IMR-90 (cell line): Measurements from ENCODE around the gene PLA2G4F. TPM values are rescaled to one million over a fixed set of nuclear protein-coding genes. Genes with fewer than 3 reads are reported as not detected.

Experiments used
- ATAC-seq: fragments of 200-7000 bp; cut with Tn5 transposase; 2 replicates; pipeline ENCODE4 v1.9.1; 2020; ENCODE audit warnings: low read depth, mild to moderate bottlenecking, moderate library complexity
- BruUV-seq: library from RNA; stranded (reverse); fragments of 400-500 nt; replicated peaks from 2 replicates; lab custom pipeline; 2021; lab: Mats Ljungman, UMichigan
- CTCF ChIA-PET: fragments of 300-600 bp; formaldehyde crosslinking; extraction: SDS; loops from one replicate; lab custom pipeline; 2021; ENCODE audit warnings: antibody characterized with exemption; lab: Yijun Ruan, JAX
- POLR2A ChIA-PET: fragments of 300-600 bp; sonication (Branson Sonifier 250); formaldehyde crosslinking; loops from one replicate; lab custom pipeline; 2022; ENCODE audit warnings: antibody characterized with exemption; ENCODE audit not compliant: unreplicated experiment; lab: Charles Lee
- DNase-seq: peaks from one replicate; pipeline ENCODE4 v3.0.0; 2013
- H2AFZ ChIP-seq: replicated peaks from 2 replicates; pipeline ENCODE3; 2013; ENCODE audit warnings: low read length, mild to moderate bottlenecking; ENCODE audit not compliant: poor library complexity
- H2AK5ac ChIP-seq: 2 replicates; pipeline ENCODE4 v1.6.1; 2013; ENCODE audit warnings: low read depth, low read length, inconsistent platforms
- H2AK9ac ChIP-seq: replicated peaks from 2 replicates; pipeline ENCODE3; 2013; ENCODE audit warnings: mild to moderate bottlenecking, low read depth, low read length, moderate library complexity; ENCODE audit not compliant: poor library complexity
- H2BK120ac ChIP-seq: 2 replicates; pipeline ENCODE4 v1.6.1; 2013; ENCODE audit warnings: low read depth, low read length, inconsistent platforms
- H2BK15ac ChIP-seq: 3 replicates; pipeline ENCODE4 v1.6.1; 2013; ENCODE audit warnings: low read depth, low read length, inconsistent platforms
- H2BK20ac ChIP-seq: 2 replicates; pipeline ENCODE4 v1.6.1; 2013; ENCODE audit warnings: low read depth, mild to moderate bottlenecking, inconsistent platforms, low read length, moderate library complexity
- H2BK5ac ChIP-seq: 2 replicates; pipeline ENCODE4 v1.6.1; 2013; ENCODE audit warnings: mild to moderate bottlenecking, low read depth, low read length, inconsistent platforms; ENCODE audit not compliant: poor library complexity, severe bottlenecking
- H3K14ac ChIP-seq: replicated peaks from 2 replicates; pipeline ENCODE4 v1.6.1; 2013; ENCODE audit warnings: low read depth, low read length, inconsistent platforms
- H3K18ac ChIP-seq: 2 replicates; pipeline ENCODE4 v1.6.1; 2013; ENCODE audit warnings: low read depth, low read length, control low read depth
- H3K23ac ChIP-seq: 2 replicates; pipeline ENCODE4 v1.6.1; 2013; ENCODE audit warnings: low read depth, low read length, inconsistent platforms
- H3K27ac ChIP-seq: 2 replicates; pipeline ENCODE4 v1.5.1; 2013; ENCODE audit warnings: mild to moderate bottlenecking, control low read depth, low read length; ENCODE audit not compliant: insufficient read depth
- H3K27me3 ChIP-seq: 2 replicates; pipeline ENCODE4 v1.6.1; 2013; ENCODE audit warnings: low read length; ENCODE audit not compliant: control insufficient read depth, insufficient read depth
- H3K36me3 ChIP-seq: 2 replicates; pipeline ENCODE4 v1.6.1; 2013; ENCODE audit warnings: low read length, mixed read lengths; ENCODE audit not compliant: control insufficient read depth, insufficient read depth
- H3K4ac ChIP-seq: 2 replicates; pipeline ENCODE4 v1.6.1; 2013; ENCODE audit warnings: low read depth, low read length, inconsistent platforms
- H3K4me1 ChIP-seq: 2 replicates; pipeline ENCODE4 v1.6.1; 2013; ENCODE audit warnings: low read length, mixed read lengths; ENCODE audit not compliant: control insufficient read depth, insufficient read depth
- H3K4me2 ChIP-seq: 2 replicates; pipeline ENCODE4 v1.6.1; 2013; ENCODE audit warnings: low read depth, mild to moderate bottlenecking, control low read depth, low read length, moderate library complexity
- H3K4me3 ChIP-seq: 2 replicates; pipeline ENCODE4 v1.5.1; 2013; ENCODE audit warnings: low read depth, mild to moderate bottlenecking, control low read depth, low read length, moderate library complexity; ENCODE audit not compliant: insufficient read depth
- H3K56ac ChIP-seq: 2 replicates; pipeline ENCODE4 v1.6.1; 2013; ENCODE audit warnings: low read length, inconsistent platforms; ENCODE audit not compliant: insufficient read depth; ENCODE audit errors: extremely low read depth
- H3K79me1 ChIP-seq, 2 experiments: 2 replicates each; pipeline ENCODE4 v1.6.1; 2013; ENCODE audit warnings: low read length in 2 of 2, inconsistent platforms in 1 of 2, low read depth in 1 of 2
- H3K9ac ChIP-seq: 2 replicates; pipeline ENCODE4 v1.6.1; 2013; ENCODE audit warnings: low read depth, low read length, control low read depth
- H3K9me1 ChIP-seq: 2 replicates; pipeline ENCODE4 v1.6.1; 2013; ENCODE audit warnings: low read length, inconsistent platforms; ENCODE audit not compliant: insufficient read depth
- H3K9me3 ChIP-seq: 2 replicates; pipeline ENCODE4 v1.6.1; 2013; ENCODE audit warnings: low read length; ENCODE audit not compliant: control insufficient read depth, insufficient read depth
- H4K20me1 ChIP-seq: 2 replicates; pipeline ENCODE4 v1.6.1; 2013; ENCODE audit warnings: low read length, inconsistent platforms; ENCODE audit not compliant: insufficient read depth
- H4K5ac ChIP-seq: 2 replicates; pipeline ENCODE4 v1.6.1; 2013; ENCODE audit warnings: mild to moderate bottlenecking, low read depth, low read length, control low read depth
- H4K8ac ChIP-seq, 2 experiments: 2 replicates each; pipeline ENCODE4 v1.6.1; 2013; ENCODE audit warnings: low read depth in 2 of 2, low read length in 2 of 2, control low read depth in 1 of 2, inconsistent platforms in 1 of 2
- H4K91ac ChIP-seq: 2 replicates; pipeline ENCODE4 v1.6.1; 2013; ENCODE audit warnings: low read depth, low read length, inconsistent platforms; ENCODE audit not compliant: insufficient read depth
- BHLHE40 ChIP-seq: fragments of 150-350 bp; IDR thresholded peaks from 2 replicates; pipeline ENCODE4 v1.6.1; 2016; ENCODE audit warnings: mild to moderate bottlenecking, low read depth, low read length
- CEBPB ChIP-seq: IDR thresholded peaks from 2 replicates; pipeline ENCODE4 v1.6.1; 2012; ENCODE audit warnings: low read depth, low read length, improper control_type of control experiment
- CHD1 ChIP-seq: IDR thresholded peaks from 2 replicates; pipeline ENCODE4 v1.6.1; 2012; ENCODE audit warnings: low read depth, low read length, improper control_type of control experiment
- ELK1 ChIP-seq: fragments of 150-350 bp; IDR thresholded peaks from 2 replicates; pipeline ENCODE4 v1.6.1; 2016; ENCODE audit warnings: low read depth, mild to moderate bottlenecking, low read length, moderate library complexity, borderline replicate concordance
- FOS ChIP-seq: fragments of 150-350 bp; IDR thresholded peaks from 2 replicates; pipeline ENCODE4 v1.6.1; 2016; ENCODE audit warnings: low read depth, low read length
- MAFK ChIP-seq: IDR thresholded peaks from 2 replicates; pipeline ENCODE4 v1.6.1; 2012; ENCODE audit warnings: low read depth, low read length, improper control_type of control experiment
- MAZ ChIP-seq: IDR thresholded peaks from 2 replicates; pipeline ENCODE4 v1.6.1; 2012; ENCODE audit warnings: low read depth, mild to moderate bottlenecking, low read length, improper control_type of control experiment, moderate library complexity, borderline replicate concordance
- MXI1 ChIP-seq: IDR thresholded peaks from 2 replicates; pipeline ENCODE4 v1.6.1; 2012; ENCODE audit warnings: low read depth, mild to moderate bottlenecking, low read length, moderate library complexity, borderline replicate concordance
- NFE2L2 ChIP-seq: fragments of 150-350 bp; IDR thresholded peaks from 2 replicates; pipeline ENCODE4 v1.6.1; 2016; ENCODE audit warnings: low read depth, mild to moderate bottlenecking, low read length
- POLR2A ChIP-seq: IDR thresholded peaks from 2 replicates; pipeline ENCODE4 v1.6.1; 2012; ENCODE audit warnings: mild to moderate bottlenecking, low read depth, low read length
- RAD21 ChIP-seq: IDR thresholded peaks from 2 replicates; pipeline ENCODE4 v1.6.1; 2012; ENCODE audit warnings: low read length, improper control_type of control experiment
- RCOR1 ChIP-seq: IDR thresholded peaks from 2 replicates; pipeline ENCODE4 v1.6.1; 2012; ENCODE audit warnings: mild to moderate bottlenecking, low read length, improper control_type of control experiment; ENCODE audit not compliant: insufficient replicate concordance
- RFX5 ChIP-seq: IDR thresholded peaks from 2 replicates; pipeline ENCODE4 v1.8.0; 2012; ENCODE audit warnings: low read depth, mild to moderate bottlenecking, low read length, moderate library complexity
- SMC3 ChIP-seq: fragments of 150-350 bp; IDR thresholded peaks from 2 replicates; pipeline ENCODE4 v1.6.1; 2016; ENCODE audit warnings: low read depth, mild to moderate bottlenecking, antibody characterized with exemption, low read length, moderate library complexity
- WGBS, 2 experiments: methylation state at CpG; one replicate each; pipeline versions ENCODE4 v1.1.5 to v1.1.7; 2013; ENCODE audit warnings: missing lambda C conversion rate in 2 of 2; ENCODE audit not compliant: insufficient read length in 1 of 2; ENCODE audit errors: extremely low coverage in 2 of 2; 5-methylcytosine and 5-hydroxymethylcytosine counted together
- dilution Hi-C: fragments of 300-500 bp; cut with HindIII; formaldehyde crosslinking; loops from one replicate; pipeline ENCODE4 v1.14.3; 2018; ENCODE audit warnings: low sequenced_read_pairs; ENCODE audit not compliant: unreplicated experiment
- in situ Hi-C: fragments of 300-500 bp; cut with MboI; formaldehyde crosslinking; loops from 3 replicates; pipeline ENCODE4 v1.14.3; 2019; ENCODE audit warnings: low sequenced_read_pairs, inconsistent platforms, mixed read lengths
- intact Hi-C: fragments of 100-400 bp; cut with micrococcal nuclease; formaldehyde crosslinking; loops from 2 replicates; pipeline ENCODE4 v1.10.0; 2022
- polyA plus RNA-seq, 3 experiments: library from polyadenylated mRNA; depleted of rRNA; stranded (reverse); fragments of >200 nt; gene quantifications; 2 replicates each; pipeline ENCODE4 v1.2.3, GENCODE V29; 2012; ENCODE audit warnings: low replicate concordance in 1 of 3
- total RNA-seq: library from RNA; depleted of rRNA; stranded (reverse); fragments of >200 nt; gene quantifications from 2 replicates; pipeline ENCODE4 v1.2.3, GENCODE V29; 2012
- TF ChIP-seq, protein P1 (sequence below): conservative IDR thresholded peaks from 2 replicates; pipeline ENCODE4 v1.5.1; 2012; ENCODE audit warnings: mild to moderate bottlenecking, low read depth, low read length, improper control_type of control experiment
- TF ChIP-seq, protein P2 (sequence below): fragments of 150-350 bp; IDR thresholded peaks from 2 replicates; pipeline ENCODE4 v1.6.1; 2017; ENCODE audit warnings: mild to moderate bottlenecking, antibody characterized with exemption, low read length, low read depth

Gene PLA2G4F
- total and polyA plus RNA-seq, 2 of the 4 experiments (the other 2 are of a cell fraction), result not detected

- WGBS, 2 experiments, result 39% methylated on average over 2 of the region's 4 CpGs; no CpG with 5 or more reads in 1 of the 2 experiments
- BruUV-seq, result no TSS peak
- CTCF ChIA-PET, result no interaction called here
Observed at GRCh38 chr15:42153874-42154211, 2.6 kb downstream of the PLA2G4F start.

More at GRCh38 chr15:42153874-42154211, 2.6 kb downstream of the PLA2G4F start:
- in situ Hi-C loops, result no loop called here
- no peak overlapping the region for H3K23ac ChIP-seq
- H3K4me1 ChIP-seq, result peaks cover 4% of the 10 kb centered on the region; the same call in 1 of the 2 replicates
- no peak overlapping the region for H3K4ac ChIP-seq
- H3K36me3 ChIP-seq, result peaks cover 1% of the 10 kb centered on the region; the same call in 1 of the 2 replicates
- no peak overlapping the region for H4K5ac ChIP-seq
- no peak overlapping the region for H2BK120ac ChIP-seq
- TF ChIP-seq CHD1, result no peak
- TF ChIP-seq RCOR1, result no peak
- no peak for TF ChIP-seq RFX5
- no peak for TF ChIP-seq SMC3
- TF ChIP-seq FOS, result no peak
- no peak for TF ChIP-seq NFE2L2
- no peak for TF ChIP-seq MXI1
- TF ChIP-seq POLR2A, result no peak
- TF ChIP-seq MAZ, result no peak
- no peak for TF ChIP-seq BHLHE40
- TF ChIP-seq, protein P1, sequence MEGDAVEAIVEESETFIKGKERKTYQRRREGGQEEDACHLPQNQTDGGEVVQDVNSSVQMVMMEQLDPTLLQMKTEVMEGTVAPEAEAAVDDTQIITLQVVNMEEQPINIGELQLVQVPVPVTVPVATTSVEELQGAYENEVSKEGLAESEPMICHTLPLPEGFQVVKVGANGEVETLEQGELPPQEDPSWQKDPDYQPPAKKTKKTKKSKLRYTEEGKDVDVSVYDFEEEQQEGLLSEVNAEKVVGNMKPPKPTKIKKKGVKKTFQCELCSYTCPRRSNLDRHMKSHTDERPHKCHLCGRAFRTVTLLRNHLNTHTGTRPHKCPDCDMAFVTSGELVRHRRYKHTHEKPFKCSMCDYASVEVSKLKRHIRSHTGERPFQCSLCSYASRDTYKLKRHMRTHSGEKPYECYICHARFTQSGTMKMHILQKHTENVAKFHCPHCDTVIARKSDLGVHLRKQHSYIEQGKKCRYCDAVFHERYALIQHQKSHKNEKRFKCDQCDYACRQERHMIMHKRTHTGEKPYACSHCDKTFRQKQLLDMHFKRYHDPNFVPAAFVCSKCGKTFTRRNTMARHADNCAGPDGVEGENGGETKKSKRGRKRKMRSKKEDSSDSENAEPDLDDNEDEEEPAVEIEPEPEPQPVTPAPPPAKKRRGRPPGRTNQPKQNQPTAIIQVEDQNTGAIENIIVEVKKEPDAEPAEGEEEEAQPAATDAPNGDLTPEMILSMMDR, result no peak
- TF ChIP-seq CEBPB, result no peak
- TF ChIP-seq RAD21, result no peak
- TF ChIP-seq, protein P2, sequence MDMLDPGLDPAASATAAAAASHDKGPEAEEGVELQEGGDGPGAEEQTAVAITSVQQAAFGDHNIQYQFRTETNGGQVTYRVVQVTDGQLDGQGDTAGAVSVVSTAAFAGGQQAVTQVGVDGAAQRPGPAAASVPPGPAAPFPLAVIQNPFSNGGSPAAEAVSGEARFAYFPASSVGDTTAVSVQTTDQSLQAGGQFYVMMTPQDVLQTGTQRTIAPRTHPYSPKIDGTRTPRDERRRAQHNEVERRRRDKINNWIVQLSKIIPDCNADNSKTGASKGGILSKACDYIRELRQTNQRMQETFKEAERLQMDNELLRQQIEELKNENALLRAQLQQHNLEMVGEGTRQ, result no peak
- TF ChIP-seq ELK1, result no peak
- no peak for TF ChIP-seq MAFK
- H3K9me1 ChIP-seq, result peaks cover 13% of the 10 kb centered on the region; the same call in 1 of the 2 replicates
- H3K56ac ChIP-seq, result no peak overlapping the region
- no peak overlapping the region for H3K4me2 ChIP-seq
- intact Hi-C loops, result no loop called here
- no peak overlapping the region for H2AK9ac ChIP-seq
- no peak overlapping the region for H2AK5ac ChIP-seq
- H4K91ac ChIP-seq, result no peak overlapping the region
- no peak overlapping the region for H3K27ac ChIP-seq
- ATAC-seq (no peak), DNase-seq (no peak)
- H2BK20ac ChIP-seq, result no peak overlapping the region
- H3K14ac ChIP-seq, result no peak overlapping the region
- H3K9ac ChIP-seq, result no peak overlapping the region
- POLR2A ChIA-PET, result interaction anchor here (0.6 kb wide), 1 partner anchor 10 kb away, joined by 4 read pairs; no protein-coding TSS in a partner anchor
- no peak overlapping the region for H2BK5ac ChIP-seq
- no peaks in the 10 kb centered on the region for H3K79me1 ChIP-seq
- H3K18ac ChIP-seq, result no peak overlapping the region
- dilution Hi-C loops, result no loop called here
- no peak overlapping the region for H4K8ac ChIP-seq
- no peak overlapping the region for H2BK15ac ChIP-seq
- H3K4me3 ChIP-seq, result no peak overlapping the region
- H3K27me3 ChIP-seq, result no peaks in the 10 kb centered on the region; the same call in 1 of the 2 replicates
- H4K20me1 ChIP-seq, result no peaks in the 10 kb centered on the region
- H3K9me3 ChIP-seq, result no peaks in the 10 kb centered on the region
- H2AFZ ChIP-seq, result no peak overlapping the region
